ENCODE results near the gene PPARD. TPM values are rescaled to one million over a fixed set of nuclear protein-coding genes. Genes with fewer than 3 reads are reported as not detected.

PPARD gene
- polyA plus RNA-seq, 1 donor from 2014 or later = 1.3 TPM

DNA sequence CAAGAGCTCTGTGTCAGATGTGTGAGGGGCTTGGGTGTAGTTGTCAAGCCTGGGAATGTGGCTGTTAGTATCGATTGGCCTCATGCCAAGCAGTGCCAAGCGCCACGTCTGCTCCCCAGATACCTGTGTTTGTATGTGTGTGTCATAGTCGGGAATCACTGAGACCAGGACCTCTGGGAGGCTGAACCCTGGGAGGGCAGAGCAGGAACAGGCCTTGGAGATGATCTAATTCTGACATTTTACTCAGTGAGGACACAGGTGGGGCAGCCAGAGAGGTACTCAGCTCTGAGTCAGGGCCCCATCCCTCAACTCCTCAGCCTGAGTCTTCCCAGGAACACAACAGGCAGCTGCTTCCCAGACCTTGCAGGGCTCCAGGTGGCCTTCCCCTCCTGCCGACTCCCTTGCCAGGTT is 58.5 kb downstream of the PPARD start:
- TF ChIP-seq EP300 (conservative IDR thresholded peaks at IDR 0.05; ENCODE audit: poor library complexity, severe bottlenecking) (no peak), MXI1 (conservative IDR thresholded peaks at IDR 0.05; ENCODE audit: poor library complexity, severe bottlenecking) (no peak), POLR2AphosphoS5 (IDR thresholded peaks at IDR 0.05) (no peak), SMC3 (conservative IDR thresholded peaks at IDR 0.05; ENCODE audit: poor library complexity) (no peak), EZH2 (IDR thresholded peaks at IDR 0.05; ENCODE audit: borderline replicate concordance, insufficient read depth, low read length, poor library complexity, severe bottlenecking) (no peak), TAF1 (IDR thresholded peaks at IDR 0.05; ENCODE audit: low read depth) (no peak)
- TF ChIP-seq, protein P1, sequence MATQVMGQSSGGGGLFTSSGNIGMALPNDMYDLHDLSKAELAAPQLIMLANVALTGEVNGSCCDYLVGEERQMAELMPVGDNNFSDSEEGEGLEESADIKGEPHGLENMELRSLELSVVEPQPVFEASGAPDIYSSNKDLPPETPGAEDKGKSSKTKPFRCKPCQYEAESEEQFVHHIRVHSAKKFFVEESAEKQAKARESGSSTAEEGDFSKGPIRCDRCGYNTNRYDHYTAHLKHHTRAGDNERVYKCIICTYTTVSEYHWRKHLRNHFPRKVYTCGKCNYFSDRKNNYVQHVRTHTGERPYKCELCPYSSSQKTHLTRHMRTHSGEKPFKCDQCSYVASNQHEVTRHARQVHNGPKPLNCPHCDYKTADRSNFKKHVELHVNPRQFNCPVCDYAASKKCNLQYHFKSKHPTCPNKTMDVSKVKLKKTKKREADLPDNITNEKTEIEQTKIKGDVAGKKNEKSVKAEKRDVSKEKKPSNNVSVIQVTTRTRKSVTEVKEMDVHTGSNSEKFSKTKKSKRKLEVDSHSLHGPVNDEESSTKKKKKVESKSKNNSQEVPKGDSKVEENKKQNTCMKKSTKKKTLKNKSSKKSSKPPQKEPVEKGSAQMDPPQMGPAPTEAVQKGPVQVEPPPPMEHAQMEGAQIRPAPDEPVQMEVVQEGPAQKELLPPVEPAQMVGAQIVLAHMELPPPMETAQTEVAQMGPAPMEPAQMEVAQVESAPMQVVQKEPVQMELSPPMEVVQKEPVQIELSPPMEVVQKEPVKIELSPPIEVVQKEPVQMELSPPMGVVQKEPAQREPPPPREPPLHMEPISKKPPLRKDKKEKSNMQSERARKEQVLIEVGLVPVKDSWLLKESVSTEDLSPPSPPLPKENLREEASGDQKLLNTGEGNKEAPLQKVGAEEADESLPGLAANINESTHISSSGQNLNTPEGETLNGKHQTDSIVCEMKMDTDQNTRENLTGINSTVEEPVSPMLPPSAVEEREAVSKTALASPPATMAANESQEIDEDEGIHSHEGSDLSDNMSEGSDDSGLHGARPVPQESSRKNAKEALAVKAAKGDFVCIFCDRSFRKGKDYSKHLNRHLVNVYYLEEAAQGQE (IDR thresholded peaks at IDR 0.05; ENCODE audit: borderline replicate concordance) = no peak
- Histone ChIP-seq H3K4me3 (ENCODE audit: low read length) (no peak overlapping the region), H3F3A (ENCODE audit: insufficient read depth, low read length, poor library complexity, severe bottlenecking) (no peaks in the 10 kb centered on the region), H3K9me3 (ENCODE audit: low read length) (no peaks in the 10 kb centered on the region), H3K27me3 (ENCODE audit: insufficient read depth, low read depth, low read length) (no peaks in the 10 kb centered on the region), H3K79me2 (replicated peaks; ENCODE audit: insufficient read depth, low read length) (no peaks in the 10 kb centered on the region), H4K20me1 (ENCODE audit: insufficient read depth) (no peaks in the 10 kb centered on the region), H3K4me2 (ENCODE audit: low read length) (no peak overlapping the region), H3K9ac (ENCODE audit: low read length) (no peak overlapping the region), H3K36me3 (ENCODE audit: insufficient read depth, low read length) (no peaks in the 10 kb centered on the region), H3K9me2 (ENCODE audit: insufficient read depth, low read length) (no peaks in the 10 kb centered on the region), H2AFZ (ENCODE audit: low read depth, low read length) (no peak overlapping the region), H3K27ac (ENCODE audit: low read length) (no peak overlapping the region)

DNA sequence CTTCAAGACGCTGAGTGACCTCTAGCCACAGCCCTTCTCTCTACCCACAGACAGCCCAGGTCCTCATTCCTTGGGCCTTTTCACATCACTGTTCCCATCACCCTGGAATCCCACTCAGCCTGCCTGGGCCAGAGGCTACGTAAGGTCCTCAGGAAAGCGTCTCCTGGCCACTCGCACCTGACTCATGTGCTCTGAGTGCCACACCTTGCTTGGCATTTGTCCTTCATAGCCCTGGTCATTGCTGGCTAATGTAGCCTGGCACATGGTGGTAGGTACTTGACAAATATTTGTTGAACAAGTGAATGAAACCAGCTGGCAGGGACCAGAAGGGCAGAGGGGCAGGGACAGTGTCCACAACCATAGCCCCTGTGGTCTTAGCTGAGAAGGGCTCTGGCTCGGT is 59.2 kb downstream of the PPARD start:
- Histone ChIP-seq H3K36me3 (ENCODE audit: insufficient read depth, low read length) (no peaks in the 10 kb centered on the region), H3K9me2 (ENCODE audit: insufficient read depth, low read length) (no peaks in the 10 kb centered on the region), H3K9ac (ENCODE audit: low read length) (no peak overlapping the region), H4K20me1 (ENCODE audit: insufficient read depth) (no peaks in the 10 kb centered on the region), H3K9me3 (ENCODE audit: low read length) (no peaks in the 10 kb centered on the region), H3K79me2 (replicated peaks; ENCODE audit: insufficient read depth, low read length) (no peaks in the 10 kb centered on the region), H3K27ac (ENCODE audit: low read length) (no peak overlapping the region), H3K27me3 (ENCODE audit: insufficient read depth, low read depth, low read length) (no peaks in the 10 kb centered on the region), H3K4me3 (ENCODE audit: low read length) (no peak overlapping the region), H3F3A (ENCODE audit: insufficient read depth, low read length, poor library complexity, severe bottlenecking) (no peaks in the 10 kb centered on the region), H2AFZ (ENCODE audit: low read depth, low read length) (no peak overlapping the region), H3K4me2 (ENCODE audit: low read length) (no peak overlapping the region)
- TF ChIP-seq MXI1 (conservative IDR thresholded peaks at IDR 0.05; ENCODE audit: poor library complexity, severe bottlenecking) (no peak), EP300 (conservative IDR thresholded peaks at IDR 0.05; ENCODE audit: poor library complexity, severe bottlenecking) (no peak), EZH2 (IDR thresholded peaks at IDR 0.05; ENCODE audit: borderline replicate concordance, insufficient read depth, low read length, poor library complexity, severe bottlenecking) (no peak), POLR2AphosphoS5 (IDR thresholded peaks at IDR 0.05) (no peak), RAD21 (conservative IDR thresholded peaks at IDR 0.05) (no peak), SMC3 (conservative IDR thresholded peaks at IDR 0.05; ENCODE audit: poor library complexity) (no peak), TAF1 (IDR thresholded peaks at IDR 0.05; ENCODE audit: low read depth) (no peak)
- TF ChIP-seq, protein P2, sequence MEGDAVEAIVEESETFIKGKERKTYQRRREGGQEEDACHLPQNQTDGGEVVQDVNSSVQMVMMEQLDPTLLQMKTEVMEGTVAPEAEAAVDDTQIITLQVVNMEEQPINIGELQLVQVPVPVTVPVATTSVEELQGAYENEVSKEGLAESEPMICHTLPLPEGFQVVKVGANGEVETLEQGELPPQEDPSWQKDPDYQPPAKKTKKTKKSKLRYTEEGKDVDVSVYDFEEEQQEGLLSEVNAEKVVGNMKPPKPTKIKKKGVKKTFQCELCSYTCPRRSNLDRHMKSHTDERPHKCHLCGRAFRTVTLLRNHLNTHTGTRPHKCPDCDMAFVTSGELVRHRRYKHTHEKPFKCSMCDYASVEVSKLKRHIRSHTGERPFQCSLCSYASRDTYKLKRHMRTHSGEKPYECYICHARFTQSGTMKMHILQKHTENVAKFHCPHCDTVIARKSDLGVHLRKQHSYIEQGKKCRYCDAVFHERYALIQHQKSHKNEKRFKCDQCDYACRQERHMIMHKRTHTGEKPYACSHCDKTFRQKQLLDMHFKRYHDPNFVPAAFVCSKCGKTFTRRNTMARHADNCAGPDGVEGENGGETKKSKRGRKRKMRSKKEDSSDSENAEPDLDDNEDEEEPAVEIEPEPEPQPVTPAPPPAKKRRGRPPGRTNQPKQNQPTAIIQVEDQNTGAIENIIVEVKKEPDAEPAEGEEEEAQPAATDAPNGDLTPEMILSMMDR (IDR thresholded peaks at IDR 0.05; ENCODE audit: poor library complexity, severe bottlenecking) = no peak
- TF ChIP-seq, protein P1 (IDR thresholded peaks at IDR 0.05; ENCODE audit: borderline replicate concordance) = no peak

Measured in neural cell (in vitro differentiated cells).